HepG2 (cell line): ENCODE data around the gene CSH1. TPM values are rescaled to one million over a fixed set of nuclear protein-coding genes. Genes with fewer than 3 reads are reported as not detected.

Source experiments
- IRX3 ChIP-seq: sonication (generic); formaldehyde crosslinking; IDR thresholded peaks from 2 replicates; pipeline ENCODE4 v1.8.1; 2023; ENCODE audit warnings: mild to moderate bottlenecking, low read depth, missing genetic modification reagents, borderline replicate concordance
- MTA3 ChIP-seq: sonication (generic); formaldehyde crosslinking; IDR thresholded peaks from 2 replicates; pipeline ENCODE4 v1.4.0; 2020; ENCODE audit warnings: missing genetic modification reagents
- NFRKB ChIP-seq: fragments of 450-650 bp; IDR thresholded peaks from 2 replicates; pipeline ENCODE4 v1.6.1; 2017
- PHF20 ChIP-seq: sonication (generic); formaldehyde crosslinking; IDR thresholded peaks from 2 replicates; pipeline ENCODE4 v1.5.0; 2020; ENCODE audit warnings: mild to moderate bottlenecking, missing genetic modification reagents
- RFXAP ChIP-seq: sonication (generic); formaldehyde crosslinking; IDR thresholded peaks from 2 replicates; pipeline ENCODE4 v1.4.0; 2020; ENCODE audit warnings: missing genetic modification reagents, borderline replicate concordance
- SAFB2 ChIP-seq: sonication (generic); formaldehyde crosslinking; IDR thresholded peaks from 2 replicates; pipeline ENCODE4 v1.5.1; 2020; ENCODE audit warnings: missing genetic modification reagents, low read depth, mild to moderate bottlenecking, borderline replicate concordance
- ZNF501 ChIP-seq: sonication (generic); formaldehyde crosslinking; IDR thresholded peaks from 2 replicates; pipeline ENCODE4 v1.5.1; 2020; ENCODE audit warnings: mild to moderate bottlenecking, moderate library complexity, missing genetic modification reagents
- ZNF556 ChIP-seq: sonication (generic); formaldehyde crosslinking; IDR thresholded peaks from 2 replicates; pipeline ENCODE4 v1.4.0; 2020; ENCODE audit warnings: mild to moderate bottlenecking, missing genetic modification reagents, borderline replicate concordance
- ZNF572 ChIP-seq: sonication (generic); formaldehyde crosslinking; IDR thresholded peaks from 2 replicates; pipeline ENCODE4 v1.5.1; 2020; ENCODE audit warnings: mild to moderate bottlenecking, missing genetic modification reagents
- polyA plus RNA-seq, 8 experiments: library from polyadenylated mRNA; depleted of rRNA in 3 of 8; stranded (reverse) in 7 of 8; unstranded in 1 of 8; fragments of >200 nt; fragmentation: Illumina TruSeq in 4 of 8; extraction: Trizol in 4 of 8; gene quantifications; 2 replicates each; pipeline versions ENCODE4 v1.2.1 to v1.2.3, GENCODE V29; 2011 to 2016; ENCODE audit warnings: low read depth in 4 of 8, missing spikeins in 1 of 8, mixed read lengths in 1 of 8; ENCODE audit not compliant: insufficient read depth in 1 of 8
- total RNA-seq, 5 experiments: library from RNA; depleted of rRNA; stranded (reverse); fragments of >200 nt; fragmentation: Illumina TruSeq; extraction: Trizol; gene quantifications; 2 replicates each; pipeline ENCODE4 v1.2.3, GENCODE V29; 2016; ENCODE audit warnings: low read depth in 1 of 5
- TF ChIP-seq, protein P1 (sequence below): sonication (generic); formaldehyde crosslinking; IDR thresholded peaks from 2 replicates; pipeline ENCODE4 v1.8.0; 2023; ENCODE audit warnings: mild to moderate bottlenecking, missing genetic modification reagents
- TF ChIP-seq, protein P2 (sequence below): sonication (generic); formaldehyde crosslinking; IDR thresholded peaks from 2 replicates; pipeline ENCODE4 v1.5.1; 2020; ENCODE audit warnings: mild to moderate bottlenecking, moderate library complexity, missing genetic modification reagents
- TF ChIP-seq, protein P3 (sequence below): sonication (generic); formaldehyde crosslinking; IDR thresholded peaks from 2 replicates; pipeline ENCODE4 v1.5.0; 2020; ENCODE audit warnings: mild to moderate bottlenecking, missing genetic modification reagents

The CSH1 gene
- total and polyA plus RNA-seq, 2 of the 13 experiments (the other 11 are each of a cell fraction or from before 2014, with no cell fraction given): not detected

DNA sequence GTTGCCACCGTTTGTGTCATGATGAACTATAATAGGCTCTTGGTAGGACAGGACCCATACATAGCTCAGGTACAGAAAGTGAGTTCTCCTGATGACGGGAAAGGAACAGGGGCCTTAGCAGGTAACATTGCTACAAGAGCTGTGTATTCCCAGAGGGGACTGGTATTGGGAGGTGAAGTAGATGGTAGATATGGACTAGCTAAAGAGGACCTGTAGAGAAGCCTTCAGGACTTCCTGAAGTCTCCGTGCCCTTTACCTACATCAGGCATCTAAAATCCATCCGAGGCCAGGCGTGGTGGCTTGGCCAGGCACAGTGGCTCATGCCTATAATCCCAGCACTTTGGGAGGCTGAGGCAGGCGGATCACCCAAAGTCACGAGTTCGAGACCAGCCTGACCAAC is 41.2 kb downstream of the CSH1 start (continued):
- TF ChIP-seq ZNF556 (CRISPR knock-in tag) (0 out of 2 replicates have a peak, but pooled peaks have one; percentile 2), MTA3 (CRISPR knock-in tag) (no peak), RFXAP (CRISPR knock-in tag) (no peak), PHF20 (CRISPR knock-in tag) (0 out of 2 replicates have a peak, but pooled peaks have one; percentile 22), SAFB2 (CRISPR knock-in tag) (no peak), IRX3 (CRISPR knock-in tag) (0 out of 2 replicates have a peak, but pooled peaks have one; percentile 53), ZNF572 (CRISPR knock-in tag) (0 out of 2 replicates have a peak, but pooled peaks have one; percentile 68), NFRKB (no peak), ZNF501 (0 out of 2 replicates have a peak, but pooled peaks have one; percentile 28)
- TF ChIP-seq, protein P1, sequence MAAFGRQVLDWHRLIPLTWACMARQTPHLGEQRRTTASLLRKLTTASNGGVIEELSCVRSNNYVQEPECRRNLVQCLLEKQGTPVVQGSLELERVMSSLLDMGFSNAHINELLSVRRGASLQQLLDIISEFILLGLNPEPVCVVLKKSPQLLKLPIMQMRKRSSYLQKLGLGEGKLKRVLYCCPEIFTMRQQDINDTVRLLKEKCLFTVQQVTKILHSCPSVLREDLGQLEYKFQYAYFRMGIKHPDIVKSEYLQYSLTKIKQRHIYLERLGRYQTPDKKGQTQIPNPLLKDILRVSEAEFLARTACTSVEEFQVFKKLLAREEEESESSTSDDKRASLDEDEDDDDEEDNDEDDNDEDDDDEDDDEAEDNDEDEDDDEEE: peak; percentile 57
- TF ChIP-seq, protein P2, sequence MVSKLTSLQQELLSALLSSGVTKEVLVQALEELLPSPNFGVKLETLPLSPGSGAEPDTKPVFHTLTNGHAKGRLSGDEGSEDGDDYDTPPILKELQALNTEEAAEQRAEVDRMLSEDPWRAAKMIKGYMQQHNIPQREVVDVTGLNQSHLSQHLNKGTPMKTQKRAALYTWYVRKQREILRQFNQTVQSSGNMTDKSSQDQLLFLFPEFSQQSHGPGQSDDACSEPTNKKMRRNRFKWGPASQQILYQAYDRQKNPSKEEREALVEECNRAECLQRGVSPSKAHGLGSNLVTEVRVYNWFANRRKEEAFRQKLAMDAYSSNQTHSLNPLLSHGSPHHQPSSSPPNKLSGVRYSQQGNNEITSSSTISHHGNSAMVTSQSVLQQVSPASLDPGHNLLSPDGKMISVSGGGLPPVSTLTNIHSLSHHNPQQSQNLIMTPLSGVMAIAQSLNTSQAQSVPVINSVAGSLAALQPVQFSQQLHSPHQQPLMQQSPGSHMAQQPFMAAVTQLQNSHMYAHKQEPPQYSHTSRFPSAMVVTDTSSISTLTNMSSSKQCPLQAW (CRISPR knock-in tag): 0 out of 2 replicates have a peak, but pooled peaks have one; percentile 6
- TF ChIP-seq, protein P3, sequence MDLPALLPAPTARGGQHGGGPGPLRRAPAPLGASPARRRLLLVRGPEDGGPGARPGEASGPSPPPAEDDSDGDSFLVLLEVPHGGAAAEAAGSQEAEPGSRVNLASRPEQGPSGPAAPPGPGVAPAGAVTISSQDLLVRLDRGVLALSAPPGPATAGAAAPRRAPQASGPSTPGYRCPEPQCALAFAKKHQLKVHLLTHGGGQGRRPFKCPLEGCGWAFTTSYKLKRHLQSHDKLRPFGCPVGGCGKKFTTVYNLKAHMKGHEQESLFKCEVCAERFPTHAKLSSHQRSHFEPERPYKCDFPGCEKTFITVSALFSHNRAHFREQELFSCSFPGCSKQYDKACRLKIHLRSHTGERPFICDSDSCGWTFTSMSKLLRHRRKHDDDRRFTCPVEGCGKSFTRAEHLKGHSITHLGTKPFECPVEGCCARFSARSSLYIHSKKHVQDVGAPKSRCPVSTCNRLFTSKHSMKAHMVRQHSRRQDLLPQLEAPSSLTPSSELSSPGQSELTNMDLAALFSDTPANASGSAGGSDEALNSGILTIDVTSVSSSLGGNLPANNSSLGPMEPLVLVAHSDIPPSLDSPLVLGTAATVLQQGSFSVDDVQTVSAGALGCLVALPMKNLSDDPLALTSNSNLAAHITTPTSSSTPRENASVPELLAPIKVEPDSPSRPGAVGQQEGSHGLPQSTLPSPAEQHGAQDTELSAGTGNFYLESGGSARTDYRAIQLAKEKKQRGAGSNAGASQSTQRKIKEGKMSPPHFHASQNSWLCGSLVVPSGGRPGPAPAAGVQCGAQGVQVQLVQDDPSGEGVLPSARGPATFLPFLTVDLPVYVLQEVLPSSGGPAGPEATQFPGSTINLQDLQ (CRISPR knock-in tag): no peak
